Measurements from ENCODE around the gene HSD17B11. TPM values are rescaled to one million over a fixed set of nuclear protein-coding genes. Genes with fewer than 3 reads are reported as not detected.

Gene HSD17B11
- polyA plus RNA-seq, 1 donor (not counting 4 experiments of a cell fraction or from before 2014, with no cell fraction given): 8.5 TPM

- H4K20me1 ChIP-seq (ENCODE audit: control insufficient read depth, extremely low read depth, insufficient read depth, low read length): peaks cover 2% of the 10 kb centered on the region
- H3K9me3 ChIP-seq (ENCODE audit: control insufficient read depth, low read depth, low read length): no peaks in the 10 kb centered on the region
- TF ChIP-seq CTCF (optimal IDR thresholded peaks at IDR 0.05 in 1 of 3, IDR thresholded peaks at IDR 0.05 in 1 of 3, conservative IDR thresholded peaks at IDR 0.05 in 1 of 3; ENCODE audit: extremely low read depth in 1 of 3, insufficient read depth in 2 of 3, low read length in 3 of 3) (no peak), EZH2 (IDR thresholded peaks at IDR 0.05; ENCODE audit: low read length) (no peak)
- no peak for FAIRE-seq
- no peak overlapping the region for H3K4me3 ChIP-seq (ENCODE audit: control insufficient read depth in 2 of 3, extremely low read depth in 1 of 3, insufficient read depth in 2 of 3, low read depth in 1 of 3, low read length in 3 of 3)
- no peak overlapping the region for H3K9ac ChIP-seq (ENCODE audit: control insufficient read depth, extremely low read depth, insufficient read depth, low read length)
- H3K27ac ChIP-seq (ENCODE audit: control insufficient read depth, insufficient read depth, low read length): no peak overlapping the region
- H3K79me2 ChIP-seq (ENCODE audit: control insufficient read depth, insufficient read depth, low read length): peaks cover 60% of the 10 kb centered on the region
- H3K4me1 ChIP-seq (ENCODE audit: control insufficient read depth, extremely low read depth, insufficient read depth, low read length): peaks cover 2% of the 10 kb centered on the region
- H3K9me1 ChIP-seq (ENCODE audit: control insufficient read depth, extremely low read depth, insufficient read depth, low read length): no peaks in the 10 kb centered on the region
- DNase-seq (ENCODE audit: low read depth, low spot score): no peak
- peaks cover 0 to 2% of the 10 kb centered on the region in 2 experiments for H3K36me3 ChIP-seq (ENCODE audit: control insufficient read depth in 2 of 2, extremely low read depth in 1 of 2, insufficient read depth in 2 of 2, low read length in 2 of 2)
- no peaks in the 10 kb centered on the region for H3K27me3 ChIP-seq (ENCODE audit: control insufficient read depth, extremely low read depth, insufficient read depth, low read length)
- no peak overlapping the region for H2AFZ ChIP-seq (ENCODE audit: control insufficient read depth, low read length)
- no peak overlapping the region for H3K4me2 ChIP-seq (ENCODE audit: control insufficient read depth, extremely low read depth, insufficient read depth, low read depth, low read length)
- dilution Hi-C loops (cut with MboI; ENCODE audit: extremely low pct_ligation_motif_present, low sequenced_read_pairs): no loop called here
Observed at GRCh38 chr4:87430038-87430437, 39.0 kb upstream of the HSD17B11 start.

- Histone ChIP-seq H3K4me3 (ENCODE audit: control insufficient read depth in 2 of 3, extremely low read depth in 1 of 3, insufficient read depth in 2 of 3, low read depth in 1 of 3, low read length in 3 of 3) (no peak overlapping the region), H2AFZ (ENCODE audit: control insufficient read depth, low read length) (no peak overlapping the region), H3K9me3 (ENCODE audit: control insufficient read depth, low read depth, low read length) (no peaks in the 10 kb centered on the region), H3K27ac (ENCODE audit: control insufficient read depth, insufficient read depth, low read length) (no peak overlapping the region), H3K4me1 (ENCODE audit: control insufficient read depth, extremely low read depth, insufficient read depth, low read length) (peaks cover 8% of the 10 kb centered on the region), H3K79me2 (ENCODE audit: control insufficient read depth, insufficient read depth, low read length) (peaks cover 69% of the 10 kb centered on the region), H3K9me1 (ENCODE audit: control insufficient read depth, extremely low read depth, insufficient read depth, low read length) (no peaks in the 10 kb centered on the region), H3K9ac (ENCODE audit: control insufficient read depth, extremely low read depth, insufficient read depth, low read length) (no peak overlapping the region), H4K20me1 (ENCODE audit: control insufficient read depth, extremely low read depth, insufficient read depth, low read length) (peaks cover 2% of the 10 kb centered on the region), H3K27me3 (ENCODE audit: control insufficient read depth, extremely low read depth, insufficient read depth, low read length) (no peaks in the 10 kb centered on the region), H3K36me3 (ENCODE audit: control insufficient read depth in 2 of 2, extremely low read depth in 1 of 2, insufficient read depth in 2 of 2, low read length in 2 of 2) (no peaks in the 10 kb centered on the region), H3K4me2 (ENCODE audit: control insufficient read depth, extremely low read depth, insufficient read depth, low read depth, low read length) (no peak overlapping the region)
- FAIRE-seq (no peak), DNase-seq (ENCODE audit: low read depth, low spot score) (no peak)
- TF ChIP-seq CTCF (optimal IDR thresholded peaks at IDR 0.05 in 1 of 3, IDR thresholded peaks at IDR 0.05 in 1 of 3, conservative IDR thresholded peaks at IDR 0.05 in 1 of 3; ENCODE audit: extremely low read depth in 1 of 3, insufficient read depth in 2 of 3, low read length in 3 of 3) (no peak), EZH2 (IDR thresholded peaks at IDR 0.05; ENCODE audit: low read length) (no peak)
- dilution Hi-C loops (cut with MboI; ENCODE audit: extremely low pct_ligation_motif_present, low sequenced_read_pairs): no loop called here
Observed at GRCh38 chr4:87428979-87429378, 38.0 kb upstream of the HSD17B11 start.
